ENCODE data around the gene EYA2. TPM values are rescaled to one million over a fixed set of nuclear protein-coding genes. Genes with fewer than 3 reads are reported as not detected.

The EYA2 gene
- total RNA-seq, 1 donor from 2014 or later = 15.3 TPM

- DNase-seq (ENCODE audit: low spot score) = no peak
Observed at GRCh38 chr20:47227119-47227518, 332.5 kb downstream of the EYA2 start.

GRCh38 chr20:47227576-47227975 lies 332.9 kb downstream of the EYA2 start:
- no peak for DNase-seq (ENCODE audit: low spot score)

DNA sequence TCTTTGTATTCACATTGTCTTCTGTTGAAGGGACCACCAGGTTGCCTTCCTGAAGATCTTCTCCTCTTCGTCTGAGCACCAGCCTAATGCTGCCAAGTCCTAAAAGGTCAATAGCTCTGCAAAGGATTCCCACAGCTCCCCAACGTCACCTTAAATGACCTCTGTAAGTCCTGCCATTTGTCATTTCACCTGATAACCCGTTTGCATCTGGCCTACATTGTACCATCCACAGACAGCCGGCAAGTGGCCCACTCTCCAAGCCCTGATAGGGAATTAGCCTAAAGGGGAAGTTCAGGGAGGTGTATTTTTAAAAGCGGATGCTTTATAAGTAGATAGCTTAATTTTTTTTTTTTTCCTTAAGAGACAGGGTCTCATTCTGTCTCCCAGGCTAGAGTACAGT lies 334.0 kb downstream of the EYA2 start:
- no peak for DNase-seq (ENCODE audit: low spot score)

- DNase-seq (ENCODE audit: low spot score) = no peak
Observed at GRCh38 chr20:47230811-47231256, 336.2 kb downstream of the EYA2 start.

GRCh38 chr20:47231382-47232039 lies 336.9 kb downstream of the EYA2 start:
- DNase-seq (ENCODE audit: low spot score) = no peak

GRCh38 chr20:47232518-47232917 lies 337.9 kb downstream of the EYA2 start:
- no peak for DNase-seq (ENCODE audit: low spot score)

GRCh38 chr20:47233333-47234188 lies 338.9 kb downstream of the EYA2 start:
- no peak for DNase-seq (ENCODE audit: low spot score)

- no peak for DNase-seq (ENCODE audit: low spot score)
Observed at GRCh38 chr20:47235111-47235510, 340.5 kb downstream of the EYA2 start.

DNA sequence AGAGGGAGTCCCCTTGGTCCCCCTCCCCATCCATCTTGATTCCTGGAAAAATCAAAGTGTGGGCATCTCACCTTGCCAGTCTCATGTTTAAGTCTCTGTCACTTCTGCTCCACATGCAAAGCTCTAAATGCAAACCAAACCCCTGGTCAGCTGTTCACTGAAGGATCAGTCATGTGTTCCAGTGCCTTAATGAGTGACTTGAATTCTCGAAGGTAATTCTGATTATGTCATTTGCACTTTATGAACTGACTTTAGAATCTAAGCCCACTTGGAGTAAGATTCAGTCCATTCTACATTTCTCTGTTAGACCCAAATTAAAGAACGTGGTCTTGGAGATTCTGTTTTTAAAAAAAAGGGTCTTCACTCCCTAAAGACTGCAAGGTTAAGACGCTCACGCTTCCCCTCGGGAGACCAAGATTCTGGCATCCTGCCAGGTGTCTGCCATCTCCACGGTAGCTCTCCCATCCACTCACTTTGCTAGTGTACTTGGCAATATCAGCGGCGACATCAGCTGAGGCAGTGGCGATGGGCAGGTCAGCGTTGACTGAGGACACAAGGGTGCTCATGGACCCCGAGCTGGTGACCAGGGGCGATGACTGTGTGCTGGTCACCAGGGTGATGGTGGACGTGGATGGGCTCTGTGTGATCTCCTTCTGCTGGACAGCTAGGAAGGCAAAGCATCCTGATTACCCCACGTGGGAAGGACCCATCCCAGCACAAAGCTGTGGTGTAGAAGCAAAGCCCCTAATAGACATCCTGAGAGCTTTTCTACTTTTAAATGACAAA lies 341.4 kb downstream of the EYA2 start:
- no peak for DNase-seq (ENCODE audit: low spot score)

DNA sequence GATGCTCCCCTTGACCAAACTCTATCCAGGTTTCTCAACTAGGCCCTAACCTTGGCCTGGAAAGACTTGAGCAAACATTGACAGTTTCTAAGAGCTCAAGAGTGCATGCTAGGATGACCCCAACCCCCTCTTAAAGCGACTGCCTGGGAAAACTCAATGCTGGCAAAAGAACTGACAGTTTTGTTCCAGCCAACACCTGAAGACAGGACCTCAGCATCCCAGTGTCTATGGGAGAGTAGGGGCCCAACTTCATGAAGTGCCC lies 341.9 kb downstream of the EYA2 start:
- DNase-seq (ENCODE audit: low spot score) = no peak

DNA sequence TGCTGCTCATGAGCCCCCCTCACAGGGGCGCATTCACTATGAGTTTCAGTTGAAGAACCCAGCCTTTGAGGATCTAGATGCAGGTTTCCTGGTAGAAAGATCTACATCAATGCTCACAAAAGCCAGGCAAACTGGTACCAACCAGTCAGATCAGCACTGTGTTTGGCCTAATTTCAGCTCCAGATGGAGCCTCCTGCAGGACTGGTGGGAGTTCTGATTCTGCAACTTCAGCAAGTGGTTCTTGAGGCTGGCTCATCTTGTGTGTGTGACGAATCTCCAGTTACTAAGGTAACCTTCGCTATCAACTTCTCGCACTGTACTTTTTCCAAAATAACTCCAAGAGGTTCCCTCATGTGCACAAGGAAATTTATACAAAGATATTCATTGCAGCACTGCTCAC lies 343.1 kb downstream of the EYA2 start:
- no peak for DNase-seq (ENCODE audit: low spot score)

Other genes with a start within 250 kb of the EYA2 start
- gene SLC13A3, start 243.4 kb upstream of the EYA2 start, total RNA-seq = 5.1 TPM
- 13.5 TPM for gene TP53RK, start 205.4 kb upstream of the EYA2 start, total RNA-seq
- gene SLC2A10, start 185.2 kb upstream of the EYA2 start, total RNA-seq = 25.9 TPM